Measurements from ENCODE around the gene PACSIN1.
"Not testable (repeated sequence)": the region's sequence is repeated elsewhere in the genome, so short reads cannot be mapped to it uniquely, and the experiment has no call there.

PACSIN1 gene

DNA sequence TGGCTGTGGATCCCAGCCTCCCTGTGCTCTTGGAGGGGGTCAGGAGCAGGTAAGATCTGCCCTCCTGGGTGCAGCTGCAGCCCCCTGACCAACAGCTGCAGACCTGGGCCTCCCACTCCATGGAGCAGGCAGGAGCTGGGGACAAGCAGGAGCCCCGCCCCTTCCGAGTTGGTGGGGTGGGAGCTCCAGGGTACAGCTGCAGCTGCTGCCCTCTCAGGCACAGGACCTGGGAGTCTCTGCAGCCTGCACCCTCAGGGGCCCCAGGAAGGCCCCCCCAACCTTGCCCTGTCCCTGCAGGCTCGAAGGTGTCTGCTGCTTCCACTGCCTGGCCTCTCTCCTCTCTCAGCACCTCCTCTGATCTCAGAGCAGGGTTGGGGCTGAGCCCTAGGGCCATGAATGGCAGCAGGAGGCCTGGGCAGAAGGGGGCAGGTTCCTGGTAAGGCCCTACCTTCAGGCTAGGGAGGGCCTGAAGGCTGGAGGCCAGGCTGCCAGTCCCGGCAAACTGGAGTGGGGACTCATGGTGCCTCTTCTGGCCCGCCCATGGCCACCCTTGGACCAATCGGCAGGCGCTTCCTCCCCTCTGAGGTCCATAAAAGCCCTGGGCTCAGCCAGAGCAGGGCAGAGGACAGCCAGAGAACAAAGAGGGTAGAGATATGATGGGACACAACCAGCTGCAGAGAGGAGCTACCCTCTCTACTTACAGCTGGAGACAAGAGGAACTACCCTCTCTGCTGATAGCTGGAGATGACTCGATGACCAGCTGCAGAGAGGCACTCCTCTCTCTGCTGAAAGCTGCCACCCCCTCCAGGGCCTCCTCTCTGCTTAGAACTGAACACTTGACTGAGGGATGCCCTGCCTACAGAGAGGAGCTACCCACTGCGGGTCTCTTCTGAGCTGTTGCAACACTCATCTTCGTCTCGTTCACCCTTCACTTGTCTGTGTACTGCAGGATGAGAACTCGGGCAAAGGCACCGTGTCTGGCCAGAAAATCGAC is 7.8 kb upstream of the PACSIN1 start:
- no peak for DNase-seq (ENCODE audit: low read depth in 2 of 2)

DNA sequence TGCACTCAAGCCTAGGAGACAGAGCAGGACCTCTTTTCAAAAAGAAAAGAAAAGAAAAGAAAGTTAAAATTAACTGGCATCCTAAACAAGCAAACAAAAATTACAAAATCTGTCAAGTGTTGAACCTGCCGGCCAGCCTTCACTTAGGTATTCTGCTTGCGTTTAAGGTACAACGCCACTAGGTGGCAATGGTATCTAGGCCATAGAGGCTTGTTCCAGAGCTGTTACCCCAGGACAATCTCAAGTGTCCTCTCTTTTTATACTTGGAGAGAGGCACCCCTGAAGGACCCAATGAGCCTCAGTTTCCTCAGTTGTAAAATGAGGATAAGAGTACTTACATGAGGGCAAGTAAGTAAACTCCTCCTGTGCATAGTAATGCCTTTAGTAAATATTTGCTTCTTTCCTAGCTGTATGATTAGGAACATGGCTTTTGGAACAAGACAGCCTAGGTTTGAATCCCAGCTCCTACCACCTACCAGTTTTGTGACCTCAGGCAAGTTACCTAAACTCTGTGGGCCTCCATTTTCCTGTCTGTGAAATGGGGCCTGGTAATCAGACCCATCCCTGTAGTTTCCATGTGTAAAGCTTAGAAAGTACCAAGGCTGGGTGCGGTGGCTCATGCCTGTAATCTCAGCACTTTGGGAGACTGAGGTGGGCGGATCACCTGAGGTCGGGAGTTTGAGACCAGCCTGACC is 5.8 kb upstream of the PACSIN1 start:
- DNase-seq (ENCODE audit: low read depth in 2 of 2): peak; percentile 21 to 25

DNA sequence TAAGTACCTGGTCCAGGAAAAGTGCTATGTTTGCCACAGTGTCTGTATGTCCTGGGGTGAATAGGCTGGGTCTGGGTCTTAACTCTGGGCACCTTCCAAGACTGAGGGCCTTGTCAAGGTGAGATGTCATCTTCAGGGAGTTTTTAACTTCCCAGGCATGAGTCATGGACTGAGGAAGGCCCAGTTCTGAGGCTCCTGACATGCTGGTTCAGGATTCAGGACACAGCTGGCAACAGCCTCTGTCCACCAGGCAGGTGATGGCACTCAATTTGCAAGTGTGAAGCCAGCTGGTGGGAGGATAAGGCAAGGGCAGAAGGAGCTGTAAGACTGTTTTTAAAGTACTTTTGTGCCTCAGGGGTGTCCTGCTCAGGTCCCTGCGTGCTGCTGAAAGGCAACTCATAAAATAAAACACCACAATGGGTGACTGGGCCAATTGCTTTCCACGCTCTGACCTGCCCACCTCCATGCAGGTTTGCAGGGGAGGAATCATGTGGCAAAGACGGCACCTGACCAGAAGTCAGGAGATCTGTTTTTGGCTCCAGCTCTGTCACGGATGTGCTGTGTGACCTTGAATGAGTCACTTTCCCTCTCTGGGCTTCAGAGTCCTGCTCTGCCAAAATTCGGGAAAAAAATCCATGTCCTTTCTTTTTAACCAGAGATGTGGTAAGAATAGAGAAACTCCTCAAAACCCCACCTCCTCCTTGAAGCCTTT is 4.9 kb upstream of the PACSIN1 start:
- DNase-seq (ENCODE audit: low read depth in 2 of 2): no peak

DNA sequence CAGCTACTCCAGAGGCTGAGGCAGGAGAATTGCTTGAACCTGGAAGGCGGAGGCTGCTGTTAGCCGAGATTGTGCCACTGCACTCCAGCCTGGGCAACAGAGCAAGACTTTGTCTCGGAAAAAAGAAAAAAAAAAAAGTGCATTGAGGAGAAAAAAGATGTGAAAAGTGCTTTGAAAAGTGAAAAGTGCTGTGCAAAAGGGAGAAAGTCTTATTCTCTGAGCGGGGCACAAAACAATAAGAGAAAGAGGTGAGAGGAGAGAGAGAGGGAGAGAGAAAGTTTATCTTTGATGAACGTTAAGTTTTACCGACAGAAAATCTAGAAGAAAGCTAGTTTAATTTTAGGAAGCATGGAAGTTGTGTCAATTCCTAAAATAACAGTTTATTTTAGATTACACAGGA is 3.9 kb upstream of the PACSIN1 start:
- DNase-seq (ENCODE audit: low read depth in 2 of 2): no peak

DNA sequence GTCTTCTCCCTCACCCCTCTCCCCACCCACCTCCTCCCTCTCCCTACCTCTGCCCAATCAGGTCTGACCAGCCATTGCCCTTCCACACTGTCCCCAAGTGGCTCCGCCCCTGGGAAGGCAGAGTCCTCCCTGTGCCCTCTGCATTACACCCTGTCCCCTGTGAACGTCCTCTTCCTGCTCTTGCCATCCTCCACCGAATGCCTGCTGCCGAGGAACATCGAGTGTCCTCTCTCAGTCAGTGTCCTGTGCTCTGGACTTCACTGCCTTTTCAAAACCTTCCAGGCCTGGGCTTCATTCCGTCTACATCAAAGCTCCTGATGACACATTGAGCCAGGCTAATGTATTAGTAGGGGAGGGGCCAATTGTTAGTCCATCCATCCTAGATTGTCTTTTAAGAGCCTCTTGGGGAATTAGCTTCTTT is 3.3 kb upstream of the PACSIN1 start:
- no peak for DNase-seq (ENCODE audit: low read depth in 2 of 2)

DNA sequence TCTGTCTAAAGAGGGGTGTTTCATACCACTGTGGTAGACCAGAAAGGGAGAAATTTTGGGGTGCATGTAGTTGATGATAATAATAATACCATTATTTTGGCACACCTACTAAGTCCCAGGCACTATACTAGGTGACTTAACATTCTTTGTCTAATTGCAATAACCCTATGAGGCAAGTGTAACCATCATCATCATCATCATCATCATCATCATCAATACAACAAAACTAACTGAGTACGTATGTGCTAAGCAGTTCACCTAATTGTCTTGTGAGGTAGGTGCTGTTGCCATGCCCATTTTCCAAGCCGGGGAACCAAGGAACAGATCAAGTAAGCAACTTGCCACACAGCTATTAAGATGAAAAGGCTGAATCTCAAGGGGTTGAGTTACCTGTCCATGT is 2.6 kb upstream of the PACSIN1 start:
- no peak for DNase-seq (ENCODE audit: low read depth in 2 of 2)

DNA sequence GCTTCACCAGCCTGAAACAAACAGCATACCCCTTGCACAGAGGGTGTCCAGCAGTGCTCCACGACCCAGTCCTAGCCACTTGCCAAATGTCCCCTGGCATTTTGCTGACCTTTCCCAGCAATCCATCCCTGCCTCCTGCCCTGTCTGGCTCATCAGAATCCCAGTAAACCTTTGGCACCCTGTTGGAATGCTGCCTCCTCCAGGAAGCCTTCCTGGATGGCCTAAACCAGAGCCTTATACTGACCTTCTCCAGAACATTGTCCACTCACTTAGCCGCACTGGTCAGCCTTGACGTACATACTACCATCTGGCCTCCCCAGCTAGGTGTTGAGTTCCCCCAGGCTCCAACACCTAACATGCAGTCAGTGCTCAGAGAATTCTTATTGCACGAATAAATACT is 2.0 kb upstream of the PACSIN1 start:
- no peak for DNase-seq (ENCODE audit: low read depth in 2 of 2)

DNA sequence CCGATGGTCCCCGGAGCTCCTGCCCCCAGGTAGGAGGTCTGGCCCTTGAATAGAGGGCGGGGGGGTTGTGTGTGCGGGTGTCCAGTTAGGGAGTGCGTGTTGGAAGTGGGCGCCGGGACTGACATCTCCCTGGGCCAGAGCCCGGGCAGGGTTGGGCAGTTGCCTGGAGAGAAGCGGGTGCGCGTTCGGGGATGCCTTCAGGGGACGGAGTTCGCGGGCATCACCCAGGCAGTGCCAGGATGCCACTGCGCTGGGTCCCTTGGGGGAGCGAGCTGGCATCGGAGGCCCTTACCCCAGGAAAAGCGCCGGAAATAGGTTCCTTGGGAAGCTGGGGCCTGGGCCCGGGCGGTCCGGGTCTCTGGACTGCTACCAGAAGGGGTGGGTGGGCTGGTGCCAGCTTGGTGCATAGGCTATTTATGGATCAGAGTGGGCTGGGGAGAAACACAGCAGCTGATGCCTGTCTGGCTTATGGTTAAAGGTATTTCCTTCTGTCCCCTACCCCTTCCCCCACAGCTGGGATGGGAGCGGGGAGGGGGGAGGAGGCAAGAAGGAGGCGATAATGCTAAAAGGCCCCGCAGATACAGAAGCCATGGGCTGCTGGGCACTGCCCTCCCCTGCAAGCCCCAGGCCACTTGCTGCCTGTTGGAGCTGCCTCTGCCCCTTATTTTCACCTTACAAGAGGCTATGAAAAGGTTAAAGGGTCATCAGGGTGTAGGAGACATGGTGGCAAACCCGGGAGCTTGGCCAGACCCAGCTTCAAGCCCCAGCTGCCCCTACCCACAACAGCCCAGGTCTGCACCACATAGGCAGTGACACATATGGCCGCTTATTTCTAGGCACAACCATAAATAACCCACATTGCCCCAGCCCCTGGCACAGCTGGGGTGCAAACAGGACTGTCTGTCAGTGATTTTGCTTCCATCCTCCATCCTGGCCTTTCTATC is 638 bp downstream of the PACSIN1 start:
- DNase-seq (ENCODE audit: low read depth in 2 of 2): no peak

DNA sequence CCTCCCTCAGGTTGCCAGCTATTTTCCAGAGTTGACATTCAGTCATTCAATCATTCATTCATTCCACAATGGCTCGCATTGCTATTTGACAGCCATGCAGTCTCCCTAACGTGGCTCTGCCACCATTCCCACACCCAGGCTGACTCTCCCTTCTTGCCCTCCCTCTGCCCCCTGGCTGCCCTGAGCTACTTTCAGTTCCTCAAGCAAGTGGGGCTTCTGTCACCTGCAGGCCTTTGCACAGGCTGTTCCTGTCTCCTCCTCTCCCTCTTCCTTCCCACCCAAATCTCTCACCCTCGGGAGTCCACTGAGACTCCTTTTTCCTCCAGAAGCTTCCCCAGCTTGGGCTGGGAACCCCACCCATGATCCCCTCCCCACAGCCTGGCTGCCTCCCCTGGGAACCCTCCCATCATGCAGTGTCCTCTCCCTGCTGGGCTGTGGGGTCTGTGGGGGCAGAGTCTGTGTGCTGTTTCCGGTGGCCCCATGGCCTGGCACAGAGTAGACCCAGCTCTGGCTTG is 2.6 kb downstream of the PACSIN1 start:
- no peak for DNase-seq (ENCODE audit: low read depth in 2 of 2)

DNA sequence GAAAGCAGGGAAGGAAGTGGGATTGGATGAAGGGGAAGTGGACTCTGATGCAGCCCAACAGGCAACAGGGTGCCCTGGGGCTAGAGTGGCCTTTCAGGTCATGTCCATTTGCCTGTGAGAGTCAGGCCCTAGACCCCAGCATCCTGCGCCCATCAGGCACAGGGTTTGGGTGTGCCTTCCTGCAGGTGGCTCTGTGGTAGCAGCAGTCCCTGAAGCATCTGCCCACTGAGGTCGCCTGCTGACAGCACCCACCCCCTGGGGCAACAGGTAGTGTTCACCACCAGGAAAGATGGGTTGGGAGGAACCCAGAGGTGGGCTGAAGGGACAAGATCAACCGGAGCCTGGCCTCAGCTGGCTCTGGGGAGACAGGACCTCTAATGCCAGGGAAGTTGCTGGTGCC is 3.6 kb downstream of the PACSIN1 start:
- DNase-seq (ENCODE audit: low read depth in 2 of 2): no peak

DNA sequence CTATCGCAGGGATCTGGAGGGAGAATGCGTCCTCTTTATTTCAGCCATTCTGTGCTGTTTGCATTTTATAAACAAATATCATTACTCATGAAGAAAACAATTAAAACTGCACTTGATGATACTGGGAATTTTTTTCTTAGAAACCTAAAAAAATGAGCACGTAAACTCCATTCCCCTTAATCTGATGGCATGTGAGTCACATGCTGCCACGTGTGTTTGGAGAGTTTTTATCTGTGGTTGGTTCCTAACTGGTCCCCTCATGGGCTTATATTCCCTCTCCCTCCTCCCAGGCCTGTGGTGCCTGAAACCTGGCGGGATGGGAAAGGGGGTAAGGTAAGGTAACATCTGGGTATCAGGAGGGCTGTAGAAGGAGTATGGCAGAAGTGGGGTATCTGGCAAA is 6.5 kb downstream of the PACSIN1 start:
- no peak for DNase-seq (ENCODE audit: low read depth in 2 of 2)

DNA sequence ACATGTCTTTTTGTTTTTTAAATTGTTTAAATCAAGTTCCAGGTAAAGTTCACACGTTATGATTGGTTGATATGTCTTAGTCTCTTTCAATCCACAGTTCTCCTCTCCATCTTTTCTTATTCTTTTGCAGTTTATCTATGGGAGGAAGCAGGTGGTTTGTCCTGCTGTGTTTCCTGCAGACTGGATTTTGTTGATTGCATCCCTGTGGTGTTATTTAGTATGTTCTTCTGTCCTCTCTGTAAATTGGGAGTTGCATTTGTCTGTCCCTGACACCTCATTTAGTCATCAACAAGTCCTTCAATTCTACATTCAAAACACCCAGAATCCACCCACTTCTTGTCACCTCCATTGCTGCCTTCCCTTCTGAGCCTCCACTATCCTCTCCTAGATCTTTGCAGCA is 8.1 kb downstream of the PACSIN1 start:
- DNase-seq (ENCODE audit: low read depth in 2 of 2): no peak

DNA sequence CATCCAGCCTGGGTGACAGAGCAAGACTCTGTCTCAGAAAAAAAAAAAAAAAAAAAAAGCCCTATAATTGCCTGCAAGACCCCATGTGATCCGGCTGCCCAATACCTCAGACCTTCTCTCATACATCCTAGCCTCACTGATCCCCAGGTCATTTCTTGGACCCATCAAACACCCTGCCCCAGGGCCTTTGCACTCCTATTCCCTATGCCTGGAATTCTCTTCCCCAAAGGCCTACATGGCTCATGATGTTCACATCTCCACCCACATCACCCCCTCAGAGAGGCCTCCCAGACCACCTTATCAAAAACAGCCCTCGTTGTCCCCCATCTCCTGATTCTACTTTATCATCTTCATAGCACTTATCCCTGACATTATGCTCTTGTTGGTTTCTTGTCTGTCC is 8.9 kb downstream of the PACSIN1 start:
- no peak for DNase-seq (ENCODE audit: low read depth in 2 of 2)

DNA sequence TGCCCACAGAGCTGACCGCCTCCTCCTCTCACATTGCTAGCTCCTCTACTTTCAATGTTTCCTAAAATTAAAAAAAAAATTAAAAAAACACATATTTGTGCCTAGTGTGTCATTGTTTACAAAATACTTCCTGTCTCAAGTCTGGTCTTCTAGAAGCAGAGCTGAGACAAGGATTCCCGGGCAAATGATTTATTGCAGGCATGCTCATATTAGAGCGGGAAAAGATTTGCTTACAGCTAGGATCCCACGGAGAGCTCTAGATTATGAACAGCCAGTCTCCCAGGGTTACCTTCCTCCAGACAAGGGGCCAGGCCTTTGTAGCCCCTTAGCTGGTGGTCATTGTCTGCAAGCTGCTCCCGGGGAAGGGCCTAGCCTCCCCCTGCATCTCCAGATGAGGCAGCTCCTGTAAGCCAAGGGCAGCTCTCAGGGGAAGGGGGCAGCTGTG is 9.4 kb downstream of the PACSIN1 start:
- DNase-seq (ENCODE audit: low read depth in 2 of 2): no peak

DNA sequence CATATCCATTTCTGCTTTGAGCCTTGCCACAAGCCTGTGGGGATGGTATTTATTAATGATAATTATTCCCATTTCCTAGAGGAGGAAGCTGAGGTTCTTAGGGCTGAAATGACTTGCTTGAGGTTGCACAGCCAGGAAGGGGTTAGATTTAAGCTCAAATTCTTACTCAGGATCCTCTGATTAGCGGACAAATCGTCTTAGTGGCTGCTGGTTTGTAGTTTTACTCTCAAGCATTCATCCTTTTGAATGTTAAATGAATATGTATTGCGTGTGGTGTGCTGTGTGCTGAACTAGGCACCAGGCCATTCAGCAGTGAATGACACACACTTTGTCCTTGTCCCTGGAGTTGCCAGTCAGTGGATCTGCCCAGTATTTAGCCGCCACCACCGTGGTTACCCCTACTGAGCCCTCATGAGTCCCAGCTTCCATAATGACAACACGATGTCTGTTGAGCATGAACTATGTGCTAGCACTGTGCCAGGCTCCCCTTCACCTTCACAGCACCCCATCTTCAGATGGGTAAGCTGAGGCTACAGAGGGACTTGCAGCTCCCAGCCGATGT is 10.0 kb downstream of the PACSIN1 start:
- DNase-seq (ENCODE audit: low read depth in 2 of 2): no peak

DNA sequence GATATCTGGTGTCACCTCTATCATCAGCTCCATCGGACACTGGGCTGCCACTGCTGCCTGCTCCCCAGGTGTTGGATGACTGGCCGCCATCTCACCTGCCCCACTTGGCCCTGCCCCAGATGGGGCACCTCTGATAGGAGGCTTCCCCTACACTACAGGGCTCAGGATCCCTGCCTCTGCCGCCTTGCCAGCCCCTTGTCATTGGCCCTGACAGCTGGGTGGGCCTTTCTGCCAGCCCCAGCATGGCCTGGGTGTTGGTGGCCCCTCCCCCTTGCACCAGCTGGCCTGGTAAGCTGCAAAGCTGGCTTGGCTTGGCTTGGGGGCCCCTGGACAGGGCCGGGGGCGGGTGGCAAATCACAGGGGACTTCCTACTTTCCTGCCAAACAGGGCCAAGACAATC is 10.6 kb downstream of the PACSIN1 start:
- DNase-seq (ENCODE audit: low read depth in 2 of 2): no peak

DNA sequence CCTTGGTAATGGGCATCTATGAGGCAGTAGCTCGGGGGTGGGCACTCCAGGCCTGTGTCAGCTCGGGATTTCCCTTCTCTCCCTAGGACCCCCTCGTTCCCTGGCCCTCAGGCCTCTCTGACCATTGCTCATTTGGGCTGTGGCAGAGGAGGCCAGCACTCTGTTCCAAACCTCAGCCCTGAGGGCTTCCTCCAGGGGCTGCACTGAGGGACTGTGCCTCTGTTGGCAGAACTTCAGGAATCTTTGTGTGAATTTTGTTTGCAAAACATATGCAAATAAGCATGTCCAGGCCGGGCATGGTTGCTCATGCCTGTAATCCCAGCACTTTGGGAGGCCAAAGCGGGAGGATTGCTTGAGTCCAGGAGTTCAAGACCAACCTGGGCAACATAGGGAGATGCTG is 11.0 kb downstream of the PACSIN1 start:
- no peak for DNase-seq (ENCODE audit: low read depth in 2 of 2)

DNA sequence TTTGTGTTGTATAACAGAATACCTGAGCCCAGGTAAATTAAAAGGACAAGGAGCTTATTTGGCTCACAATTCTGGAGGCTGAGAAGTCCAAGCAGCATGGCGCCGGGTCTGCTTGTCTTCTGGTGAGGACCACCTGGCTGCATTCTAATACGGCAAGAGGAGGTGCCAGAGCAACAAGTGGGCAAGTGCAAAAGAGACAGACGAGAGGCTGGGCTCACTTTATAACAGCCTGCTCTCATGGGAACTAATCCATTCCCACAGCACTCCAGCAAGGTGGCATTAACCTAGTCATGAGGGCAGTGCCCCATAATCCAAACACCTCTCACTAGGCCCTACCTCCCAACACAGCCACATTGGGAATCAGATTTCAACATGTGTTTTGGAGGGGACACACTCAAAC is 12.9 kb downstream of the PACSIN1 start:
- no peak for DNase-seq (ENCODE audit: low read depth in 2 of 2)

DNA sequence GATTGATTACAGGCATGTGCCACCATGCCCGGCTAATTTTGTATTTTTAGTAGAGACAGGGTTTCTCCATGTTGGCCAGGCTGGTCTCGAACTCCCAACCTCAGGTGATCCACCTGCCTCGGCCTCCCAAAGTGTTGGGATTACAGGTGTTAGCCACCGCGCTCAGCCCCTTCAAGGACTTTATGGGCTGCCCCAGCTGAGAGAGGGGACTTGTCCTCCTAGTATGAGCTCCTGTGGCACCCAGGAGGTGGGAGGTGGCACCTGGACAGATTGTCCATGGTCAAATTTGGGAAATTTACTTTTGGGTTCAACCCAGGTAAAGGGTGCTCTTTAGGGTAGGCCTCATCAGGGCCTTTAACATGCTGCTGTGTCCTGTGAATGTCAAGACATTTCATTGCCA is 17.9 kb downstream of the PACSIN1 start:
- DNase-seq (ENCODE audit: low read depth in 2 of 2): not testable (repeated sequence)

DNA sequence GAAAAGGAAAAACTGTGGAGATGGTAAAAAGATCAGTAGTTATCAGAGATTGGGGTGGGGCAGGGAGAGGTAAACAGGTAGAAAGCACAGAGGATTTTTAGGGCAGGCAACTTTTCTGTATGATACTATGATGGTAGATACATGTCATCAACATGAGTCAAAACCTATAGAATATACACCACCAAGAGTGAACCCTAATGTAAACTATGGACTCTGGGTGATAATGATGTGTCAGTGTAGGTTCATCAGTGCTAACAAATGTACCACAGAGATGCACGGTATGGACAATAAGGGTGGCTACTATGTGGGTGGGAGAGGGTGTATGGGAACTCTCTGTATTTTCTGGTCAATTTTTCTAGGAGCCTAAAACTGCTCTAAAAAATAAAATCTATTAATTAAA is 18.5 kb downstream of the PACSIN1 start:
- no peak for DNase-seq (ENCODE audit: low read depth in 2 of 2)

DNA sequence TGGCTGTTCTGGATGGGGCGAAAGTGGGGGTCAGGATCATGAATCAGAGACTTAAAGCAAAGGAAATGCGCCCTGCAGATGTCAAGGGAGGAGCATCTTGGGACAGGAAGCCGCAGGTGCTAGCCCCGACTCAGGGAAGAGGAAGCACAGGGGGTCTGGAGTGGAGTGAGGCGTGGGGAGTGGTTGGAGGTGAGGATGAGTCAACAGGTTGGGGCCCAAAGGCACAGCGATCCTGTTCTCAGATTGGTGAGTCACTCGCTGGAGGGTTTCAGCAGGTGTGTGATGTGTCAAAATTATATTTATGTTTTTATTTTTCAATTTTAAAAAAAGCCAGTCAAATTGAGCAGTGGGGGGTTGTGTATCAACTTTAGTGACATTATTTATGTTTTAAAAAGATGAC is 19.0 kb downstream of the PACSIN1 start:
- peak; percentile 47 to 50 for DNase-seq (ENCODE audit: low read depth in 2 of 2)
